HG02759 (cell line): Measurements from ENCODE around the gene FAM114A1.

Experiments used
- ATAC-seq: cut with Tn5 transposase; IDR thresholded peaks from one replicate; pipeline ENCODE4 v1.9.1; 2021; ENCODE audit warnings: mild to moderate bottlenecking, moderate library complexity; ENCODE audit not compliant: unreplicated experiment

The FAM114A1 gene

GRCh38 chr4:38867478-38868058 lies at the start of gene FAM114A1:
Gene FAM114A1, plus strand, starts transcription at chr4:38867806. Its CDS starts 10,273 bp downstream, at chr4:38878079.
- peak; percentile 83 for ATAC-seq

GRCh38 chr4:38818441-38818976 lies 49.1 kb upstream of the FAM114A1 start:
- peak; percentile 68 for ATAC-seq

GRCh38 chr4:38819569-38819968 lies 48.0 kb upstream of the FAM114A1 start:
- no peak for ATAC-seq

- peak; percentile 47 for ATAC-seq
These were observed 47.1 kb upstream of the FAM114A1 start for GRCh38 chr4:38820329-38821061.

GRCh38 chr4:38821739-38822138 lies 45.9 kb upstream of the FAM114A1 start:
- no peak for ATAC-seq

GRCh38 chr4:38822748-38823303 lies 44.8 kb upstream of the FAM114A1 start:
- no peak for ATAC-seq

GRCh38 chr4:38823766-38824165 lies 43.8 kb upstream of the FAM114A1 start:
- no peak for ATAC-seq

GRCh38 chr4:38829237-38829636 lies 38.4 kb upstream of the FAM114A1 start:
- ATAC-seq = no peak

- no peak for ATAC-seq
These were observed 36.0 kb upstream of the FAM114A1 start for GRCh38 chr4:38831653-38832052.

- no peak for ATAC-seq
These were observed 35.4 kb upstream of the FAM114A1 start for GRCh38 chr4:38832206-38832605.

GRCh38 chr4:38832624-38833528 lies 34.7 kb upstream of the FAM114A1 start:
- no peak for ATAC-seq

GRCh38 chr4:38834570-38834969 lies 33.0 kb upstream of the FAM114A1 start:
- ATAC-seq = no peak

- no peak for ATAC-seq
These were observed 30.3 kb upstream of the FAM114A1 start for GRCh38 chr4:38837334-38837733.

GRCh38 chr4:38837849-38838248 lies 29.8 kb upstream of the FAM114A1 start:
- ATAC-seq = no peak

- ATAC-seq = no peak
These were observed 24.6 kb upstream of the FAM114A1 start for GRCh38 chr4:38842994-38843393.

GRCh38 chr4:38846015-38846414 lies 21.6 kb upstream of the FAM114A1 start:
- no peak for ATAC-seq

GRCh38 chr4:38855466-38855865 lies 12.1 kb upstream of the FAM114A1 start:
- ATAC-seq = no peak

GRCh38 chr4:38856046-38856445 lies 11.6 kb upstream of the FAM114A1 start:
- peak; percentile 28 for ATAC-seq

- peak; percentile 52 for ATAC-seq
These were observed 10.9 kb upstream of the FAM114A1 start, which contains the start of gene TLR6 for GRCh38 chr4:38856524-38857337. Gene TLR6, minus strand, starts transcription at chr4:38856817. Its CDS starts 27,344 bp downstream, at chr4:38829473.
